GM18502 (cell line): ENCODE measurements around the gene LEMD3.
"Not testable (repeated sequence)": the region's sequence is repeated elsewhere in the genome, so short reads cannot be mapped to it uniquely, and the experiment has no call there.

Source experiments
- ATAC-seq: cut with Tn5 transposase; IDR thresholded peaks from one replicate; pipeline ENCODE4 v1.9.1; 2021; ENCODE audit warnings: mild to moderate bottlenecking; ENCODE audit not compliant: unreplicated experiment, poor library complexity

LEMD3 gene

DNA sequence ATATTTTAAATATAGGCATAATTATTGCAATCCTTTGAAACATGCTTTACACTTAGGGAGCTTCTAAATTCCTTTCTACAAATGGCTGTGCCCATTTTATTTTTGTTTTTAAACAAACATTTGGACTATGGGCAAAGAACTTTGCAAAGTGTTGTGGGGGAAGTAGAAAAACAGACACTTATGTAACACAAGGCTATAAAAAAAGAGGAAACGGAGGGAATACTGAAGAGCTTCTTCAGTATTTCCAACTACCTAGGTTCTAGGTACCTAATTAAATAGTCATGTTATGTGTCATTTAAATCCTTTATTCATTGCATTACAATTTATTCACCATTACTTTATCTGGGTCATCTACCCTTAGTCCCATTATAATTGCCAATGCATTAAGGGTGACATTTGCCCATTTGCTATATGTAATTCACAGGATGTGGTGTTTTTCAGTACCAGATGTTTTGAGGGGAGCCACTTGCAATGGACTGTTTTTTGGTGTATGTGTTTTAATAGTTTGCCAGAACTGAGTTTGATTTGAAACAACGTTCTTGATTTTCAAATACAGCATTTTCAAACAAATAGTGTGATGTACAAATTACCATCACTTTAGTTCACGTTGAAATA is 107.6 kb downstream of the LEMD3 start:
- no peak for ATAC-seq

DNA sequence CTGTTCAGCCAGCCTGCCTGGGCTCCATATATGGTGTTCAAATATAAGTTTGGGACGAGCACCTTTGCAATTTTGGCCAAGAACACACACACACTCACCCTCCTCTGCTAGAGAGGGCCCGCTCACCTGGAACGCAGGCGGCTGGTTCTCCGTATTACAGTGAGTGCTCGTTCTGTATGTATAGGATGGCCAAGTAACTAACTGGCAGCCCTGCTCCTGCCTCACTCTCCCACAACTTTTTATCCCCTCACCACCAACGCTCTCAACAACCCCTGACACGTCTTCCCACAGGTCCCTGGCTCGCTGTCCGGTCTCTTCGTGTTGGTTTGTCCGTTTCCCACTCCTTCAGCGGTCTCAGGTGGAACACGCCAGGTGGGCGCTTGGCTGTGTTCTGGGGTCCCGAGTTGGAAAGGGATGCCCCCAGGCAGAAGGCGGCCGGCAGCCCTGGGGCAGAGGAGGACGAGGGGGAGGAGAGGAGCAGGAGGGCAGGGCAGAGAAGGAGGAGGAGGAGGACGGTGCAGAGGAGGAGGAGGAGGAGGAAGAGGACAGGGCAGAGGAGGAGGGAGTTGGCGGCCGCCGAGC is 108.7 kb downstream of the LEMD3 start:
- no peak for ATAC-seq

DNA sequence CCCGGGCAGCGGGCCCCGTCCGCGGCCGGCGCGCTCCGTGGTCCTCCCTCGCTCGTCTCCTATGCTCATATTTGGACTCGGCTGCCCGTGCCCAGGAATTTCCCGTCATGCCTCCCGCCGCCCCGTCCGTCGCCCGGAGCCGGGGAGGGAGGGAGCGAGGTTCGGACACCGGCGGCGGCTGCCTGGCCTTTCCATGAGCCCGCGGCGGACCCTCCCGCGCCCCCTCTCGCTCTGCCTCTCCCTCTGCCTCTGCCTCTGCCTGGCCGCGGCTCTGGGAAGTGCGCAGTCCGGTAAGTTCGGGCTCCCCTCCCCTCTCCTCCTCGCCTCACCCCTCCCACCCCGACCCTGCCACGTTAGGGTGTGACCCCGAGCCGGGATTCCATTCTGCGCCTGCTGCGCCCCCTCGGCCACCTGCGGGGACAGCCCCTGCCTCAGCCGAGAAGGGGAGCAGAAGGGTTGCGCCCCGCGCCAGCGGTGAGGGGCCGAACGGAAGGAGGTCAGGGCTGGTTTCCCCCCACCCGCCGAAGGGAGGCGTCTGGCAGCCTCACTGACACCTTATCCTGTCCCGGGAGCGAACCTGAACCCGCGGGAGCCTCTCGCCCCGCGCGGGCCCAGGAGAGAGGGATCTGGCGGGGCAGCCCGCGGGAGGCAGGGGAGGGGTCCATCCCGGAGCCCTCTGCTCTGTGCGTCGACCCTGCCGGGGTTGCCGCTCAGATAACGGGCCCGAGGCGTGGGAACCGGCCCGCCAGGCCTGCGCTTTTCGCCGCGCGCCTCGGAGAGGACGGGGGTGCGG is 109.4 kb downstream of the LEMD3 start, which contains the start of gene MSRB3:
MSRB3 (plus strand) TSS at position 108 of the 793 bp plus-strand sequence. CDS start 29,897 bp downstream, outside the sequence.
- no peak for ATAC-seq

DNA sequence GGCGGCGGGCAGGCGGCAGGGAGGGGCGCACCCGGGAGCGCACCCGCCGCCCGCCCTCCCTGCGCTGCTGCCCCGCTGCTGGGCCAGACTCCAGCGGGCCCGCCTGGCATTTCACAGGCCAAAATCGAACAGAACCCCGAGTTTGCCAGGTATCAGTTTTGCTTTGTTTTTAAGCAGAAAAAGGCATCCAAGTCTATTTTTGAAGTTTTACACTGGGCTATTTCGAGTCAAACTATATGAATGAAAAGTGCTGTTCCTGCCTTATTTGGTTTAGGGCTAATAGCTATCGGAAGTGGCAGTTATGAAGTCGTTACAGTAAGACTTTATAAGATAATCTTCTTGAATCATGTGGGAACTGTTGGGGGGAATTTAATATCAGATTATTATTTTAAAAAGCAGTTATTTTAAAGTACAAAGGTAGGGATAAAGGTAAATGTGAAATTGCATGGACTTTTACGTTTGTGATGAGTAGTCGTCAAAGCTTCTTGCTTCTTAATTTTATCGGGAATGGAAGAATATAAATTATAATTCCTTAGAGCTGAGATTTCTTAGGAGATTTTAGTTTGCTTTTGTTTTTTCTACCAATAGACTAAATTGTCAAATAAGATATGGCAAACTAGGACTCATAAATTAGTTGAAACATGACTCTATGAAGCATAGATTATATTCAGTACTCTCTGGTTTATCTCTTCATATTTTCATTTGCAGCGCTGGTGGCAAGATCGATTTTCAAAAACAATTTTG is 110.2 kb downstream of the LEMD3 start:
- ATAC-seq, result no peak

DNA sequence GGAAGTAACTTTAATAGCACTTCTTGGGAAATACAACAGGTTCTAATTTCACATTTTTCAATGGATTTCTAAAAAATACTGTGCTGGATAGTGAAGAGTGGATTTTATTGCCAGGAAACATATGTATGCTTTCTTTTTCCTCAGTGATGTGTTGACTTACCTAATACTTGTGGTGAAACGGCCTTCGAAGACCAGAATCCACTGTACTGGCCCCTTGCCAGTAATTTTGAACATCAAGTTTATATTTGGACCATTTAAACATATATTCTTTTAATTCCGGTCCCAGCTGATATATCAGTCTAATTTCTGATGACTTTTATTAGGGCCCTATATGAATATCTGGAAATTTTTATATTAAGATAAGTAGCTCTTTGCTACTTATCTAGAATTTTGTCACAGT is 110.9 kb downstream of the LEMD3 start:
- no peak for ATAC-seq

GRCh38 chr12:65282840-65283239 is 113.5 kb downstream of the LEMD3 start:
- no peak for ATAC-seq

- ATAC-seq, result not testable (repeated sequence)
Measured at GRCh38 chr12:65285532-65285931, 116.1 kb downstream of the LEMD3 start.

DNA sequence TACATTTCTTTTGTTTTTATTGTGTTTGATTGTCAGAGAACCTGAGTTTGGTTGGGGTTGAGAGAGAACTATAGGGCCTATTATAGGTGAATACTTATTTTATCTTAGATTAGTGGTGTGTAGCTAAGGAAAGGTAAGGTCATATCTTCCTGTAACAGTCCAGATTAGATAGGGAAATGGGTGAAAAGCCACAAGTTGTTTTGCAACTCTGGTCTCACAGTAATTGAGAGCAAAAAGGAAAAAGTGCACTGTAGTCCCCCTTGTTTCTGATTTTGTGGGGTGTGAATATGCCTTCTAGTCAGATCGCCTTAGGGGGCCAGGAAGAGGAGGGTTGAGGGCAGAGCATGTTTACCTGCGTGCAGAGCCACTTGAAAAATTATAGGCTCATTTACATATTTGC is 118.0 kb downstream of the LEMD3 start:
- ATAC-seq, result no peak

- ATAC-seq, result no peak
Measured at GRCh38 chr12:65292241-65292640, 122.9 kb downstream of the LEMD3 start.

GRCh38 chr12:65293735-65294134 is 124.4 kb downstream of the LEMD3 start:
- no peak for ATAC-seq

DNA sequence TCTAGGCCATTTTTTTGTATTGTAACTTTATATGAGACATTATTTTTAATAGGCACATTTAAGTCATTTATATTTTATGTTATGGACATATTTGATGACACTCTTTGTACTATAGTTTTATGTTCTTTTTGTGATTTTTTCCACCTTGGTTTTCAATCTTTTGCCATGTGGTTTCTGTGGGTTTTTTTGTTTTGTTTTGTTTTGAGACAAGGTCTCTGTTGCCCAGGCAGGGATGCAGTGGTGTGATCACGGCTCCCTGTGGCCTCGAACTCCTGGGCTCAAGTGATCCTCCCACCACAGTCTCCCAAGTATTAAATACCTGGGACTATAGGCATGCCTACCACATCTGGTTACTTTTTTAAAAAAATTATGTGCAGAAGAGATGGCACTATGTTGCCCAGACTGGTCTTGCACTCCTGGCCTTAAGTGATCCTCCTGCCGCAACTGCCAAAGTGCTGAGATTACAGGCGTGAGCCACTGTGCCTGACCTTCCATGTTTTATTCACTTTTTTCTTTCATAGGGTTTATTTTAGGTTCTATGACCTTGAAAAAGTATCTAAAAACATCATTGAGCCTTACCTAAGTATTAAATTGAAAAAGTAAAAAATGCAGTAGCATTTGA is 125.4 kb downstream of the LEMD3 start:
- no peak for ATAC-seq

GRCh38 chr12:65296508-65297265 is 127.3 kb downstream of the LEMD3 start:
- ATAC-seq, result no peak
